ENCODE results near the gene COBLL1.

COBLL1 gene

DNA sequence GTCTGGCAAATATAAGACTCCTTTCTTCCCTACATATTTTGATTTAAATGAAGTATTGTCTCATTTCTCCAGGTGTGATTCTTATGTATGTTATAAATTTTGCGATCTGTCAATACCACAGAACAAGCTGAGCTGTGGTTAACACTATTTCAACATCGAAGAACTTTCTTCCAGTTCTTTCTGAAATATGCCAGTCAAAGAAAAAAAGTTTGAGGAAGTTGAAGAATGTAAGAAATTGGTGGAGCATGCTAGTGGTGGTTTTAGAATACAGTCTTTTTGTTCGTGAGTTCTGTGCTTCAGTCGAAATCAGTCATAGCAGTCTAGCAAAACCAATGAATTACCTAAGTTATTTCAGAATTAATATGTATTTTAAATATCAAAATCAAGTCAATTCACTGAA lies 8.6 kb upstream of the COBLL1 start:
- no peak for DNase-seq

DNA sequence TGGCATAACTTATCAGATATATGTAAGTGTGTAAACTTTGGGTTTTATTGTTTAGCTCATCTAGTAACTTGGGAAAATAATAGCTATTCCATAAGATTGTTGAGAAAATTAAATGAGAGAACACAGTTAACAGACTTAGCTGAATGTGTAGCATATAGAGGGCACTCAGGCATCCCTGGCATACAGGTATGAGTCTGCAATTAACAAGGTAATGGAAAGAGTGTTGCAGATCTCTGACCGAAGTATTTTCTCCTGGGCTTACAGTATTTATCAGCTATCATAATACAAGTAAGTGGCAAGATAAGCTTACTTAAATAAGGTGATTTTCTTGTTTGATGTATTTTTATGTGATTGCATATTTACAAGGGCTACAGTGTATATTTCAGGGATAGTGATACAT lies 7.9 kb upstream of the COBLL1 start:
- no peak for DNase-seq

DNA sequence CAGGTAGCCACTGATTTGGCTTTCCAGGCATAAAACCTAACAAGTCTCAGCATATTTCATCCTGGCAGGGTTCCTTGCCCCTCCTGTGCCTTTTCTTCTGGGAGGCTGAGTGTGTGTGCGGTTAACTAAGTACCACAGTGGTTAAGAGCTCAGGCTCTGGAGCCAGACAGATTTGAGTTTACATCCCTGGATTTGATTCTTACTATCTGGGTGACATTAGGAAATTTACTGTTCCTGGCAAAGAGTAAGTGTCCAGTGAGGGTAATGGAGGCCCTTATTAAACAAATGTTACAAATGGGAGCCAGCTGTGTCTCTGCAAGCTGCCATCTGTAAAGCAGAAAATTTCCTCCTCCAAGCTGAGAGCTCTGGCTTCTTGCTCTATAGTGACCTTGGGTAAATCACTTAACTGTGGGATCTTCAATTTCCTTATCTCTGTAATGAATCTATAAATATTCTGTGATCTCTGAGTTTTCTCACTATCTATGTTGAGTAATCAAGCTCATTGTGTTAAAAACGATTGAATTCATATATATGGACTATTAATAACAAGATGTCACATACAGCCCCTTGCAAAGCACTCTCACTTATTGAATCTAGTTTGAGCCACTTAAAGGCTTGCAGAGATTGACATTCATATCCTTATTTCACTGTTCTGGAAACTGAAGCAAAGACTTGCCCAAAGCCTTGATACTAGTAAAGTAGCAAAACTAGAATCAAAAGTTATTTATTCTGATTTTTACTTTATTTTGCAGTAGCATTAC lies 6.5 kb upstream of the COBLL1 start:
- DNase-seq = no peak

DNA sequence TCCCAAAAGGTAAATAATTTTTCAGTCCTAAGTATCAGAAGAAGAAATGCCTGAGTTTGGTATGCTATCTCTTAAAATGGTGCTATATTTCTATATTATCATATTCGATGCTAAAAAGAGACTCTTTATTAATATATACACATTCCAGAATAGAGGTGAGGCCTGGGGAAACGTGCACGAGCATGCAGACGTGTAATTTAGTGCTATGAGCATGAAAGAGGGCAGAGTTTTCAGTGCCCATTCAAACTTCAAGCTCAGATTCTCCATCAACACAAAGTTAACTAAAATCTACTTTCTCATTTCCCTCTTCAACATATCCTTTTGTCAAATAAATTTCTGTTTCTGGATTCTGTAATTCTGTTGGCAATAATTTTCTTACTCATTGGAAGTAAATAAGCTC lies 5.7 kb upstream of the COBLL1 start:
- no peak for DNase-seq

DNA sequence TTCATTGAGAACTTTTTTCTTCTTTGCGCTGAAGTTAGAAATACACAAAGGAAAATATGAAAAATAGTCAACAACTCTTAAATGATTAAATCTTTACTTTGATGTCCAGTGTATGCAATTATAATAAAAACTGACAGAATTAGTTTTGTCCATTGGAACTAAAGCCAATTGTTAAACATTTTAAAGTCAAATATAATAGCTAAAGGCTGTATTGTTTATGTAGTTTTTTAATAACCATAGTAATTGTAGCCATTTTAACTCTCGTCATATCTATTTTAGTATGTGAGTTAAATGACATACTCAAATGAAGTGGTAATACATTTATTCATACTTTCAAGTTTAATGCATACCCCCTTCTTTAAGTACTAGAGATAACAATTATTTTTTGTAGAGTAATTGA lies 4.7 kb upstream of the COBLL1 start:
- no peak for DNase-seq

DNA sequence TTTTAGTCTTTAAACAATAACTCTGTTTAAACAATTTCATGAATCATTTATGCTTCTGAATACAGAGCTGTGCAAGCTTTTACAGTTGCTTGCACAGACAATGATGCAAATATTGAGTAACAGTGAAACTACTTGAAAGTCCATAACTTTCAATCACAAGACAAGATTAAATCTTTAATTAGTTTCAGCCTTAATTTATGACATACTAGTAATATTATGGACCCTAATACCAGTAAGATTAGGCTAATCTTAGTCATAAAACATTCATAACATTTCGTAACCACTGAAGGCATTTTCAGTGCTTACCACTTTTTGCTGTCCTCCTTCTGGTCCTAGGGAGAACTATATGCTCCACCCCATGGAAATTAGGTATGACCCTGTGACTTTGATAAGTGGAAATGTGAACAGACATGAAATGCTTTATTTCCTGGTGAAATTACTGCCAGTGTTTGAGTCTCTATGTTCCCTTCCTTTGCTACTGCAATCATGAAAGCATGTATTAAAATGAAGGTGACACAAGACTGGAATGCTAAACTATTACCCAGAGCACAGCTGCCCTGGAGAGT lies 1.8 kb upstream of the COBLL1 start:
- DNase-seq = no peak

DNA sequence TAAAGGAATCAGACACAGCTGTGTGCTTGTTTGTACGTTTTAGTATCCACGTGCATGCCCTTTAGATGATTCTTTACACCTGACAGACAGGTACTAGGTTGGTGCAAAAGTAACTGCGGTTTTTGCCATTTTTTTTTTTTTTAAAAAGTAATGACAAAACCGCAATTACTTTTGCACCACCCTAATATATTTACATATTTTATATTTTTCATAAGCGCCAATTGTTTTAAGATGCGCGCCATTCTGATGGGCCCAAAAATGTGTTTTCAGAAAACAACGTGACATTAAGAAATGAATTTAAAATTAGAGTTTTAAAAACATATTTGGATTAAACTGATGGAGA lies 972 bp upstream of the COBLL1 start:
- no peak for DNase-seq

DNA sequence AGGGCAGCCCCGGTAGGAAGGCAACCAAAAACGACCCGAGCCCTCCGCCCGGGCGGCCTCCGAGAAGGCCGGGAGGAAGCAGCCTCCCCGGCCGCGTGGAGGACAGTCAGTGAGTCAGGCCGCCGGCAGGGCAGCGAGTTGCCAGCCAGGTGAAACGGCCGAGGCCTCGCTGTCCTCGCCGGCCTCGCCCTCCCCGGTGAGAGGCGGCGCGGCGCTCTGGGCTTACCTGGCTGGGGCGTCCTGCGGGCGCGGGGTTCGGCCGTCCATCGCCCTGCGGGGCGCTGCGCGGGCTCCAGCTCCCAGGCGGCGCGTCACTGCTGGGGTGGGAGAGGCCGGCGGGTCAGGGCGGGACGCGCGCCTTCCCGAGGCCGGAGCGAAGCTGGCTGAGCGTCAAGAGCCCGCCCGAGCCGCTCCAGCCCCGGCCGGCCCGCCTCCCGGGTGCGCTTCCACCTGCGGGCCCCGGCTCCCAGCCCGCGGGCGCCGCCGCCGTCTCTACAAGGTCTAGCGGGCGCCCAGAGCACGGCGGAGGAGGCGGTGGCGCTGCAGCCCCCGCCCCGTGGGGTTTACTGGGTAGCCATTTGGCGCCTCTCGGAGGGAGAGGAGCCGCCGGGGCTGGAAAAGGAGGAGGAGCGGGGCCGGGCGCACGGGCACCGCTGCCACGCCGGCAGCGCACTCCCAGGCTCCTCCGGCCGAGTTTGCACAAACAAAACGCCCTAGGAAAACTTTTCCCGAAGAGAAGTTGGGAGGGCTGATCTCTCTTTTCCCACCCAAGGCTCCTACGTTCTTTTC lies 499 bp downstream of the COBLL1 start:
- DNase-seq = no peak

DNA sequence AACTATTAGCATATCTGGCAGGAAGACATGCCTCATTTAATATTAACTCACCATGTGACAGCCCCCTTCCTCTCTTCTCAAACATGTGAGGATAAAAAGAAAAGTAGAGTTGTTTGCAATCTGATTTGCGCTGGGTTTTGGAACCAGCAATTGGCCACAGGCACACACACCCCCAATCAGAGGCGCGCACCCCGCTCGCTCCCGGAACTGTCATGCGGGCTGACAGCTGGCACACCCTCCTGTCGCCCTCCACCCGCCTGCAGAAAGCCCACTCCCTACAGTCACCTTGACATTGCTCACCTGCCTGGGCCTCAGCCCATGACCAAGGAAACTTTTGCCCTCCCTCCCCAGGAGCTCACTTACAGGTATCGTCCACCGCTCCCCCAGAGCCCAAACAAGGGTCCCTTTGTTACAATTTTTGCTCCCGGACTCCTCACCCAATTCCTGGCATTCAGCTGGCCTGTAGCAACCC lies 1.1 kb downstream of the COBLL1 start:
- DNase-seq = no peak

DNA sequence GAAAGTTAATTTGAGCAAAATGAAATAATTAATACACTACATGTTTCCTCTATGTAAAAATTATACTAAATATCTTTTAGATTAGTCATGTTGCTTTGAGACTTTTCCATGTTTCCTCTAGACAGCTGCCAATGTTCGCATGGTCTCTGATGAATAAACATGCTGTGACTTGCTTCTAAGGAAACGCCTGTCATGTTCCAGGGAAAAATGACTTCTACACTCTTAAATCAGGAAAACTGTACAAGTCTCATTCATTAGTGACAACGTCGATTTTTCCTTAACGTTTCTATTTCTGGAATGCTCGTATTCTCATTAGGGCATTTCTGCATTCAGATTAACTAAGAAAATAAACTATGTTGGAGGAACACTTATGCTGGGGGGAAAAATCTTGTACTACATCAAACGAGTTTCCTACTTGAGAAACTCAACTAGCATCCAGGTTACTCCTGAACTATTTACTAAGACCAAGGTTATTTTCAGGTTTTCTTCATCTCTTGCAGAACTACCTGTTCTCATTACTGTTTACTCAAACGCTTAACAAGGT lies 1.6 kb downstream of the COBLL1 start:
- no peak for DNase-seq

DNA sequence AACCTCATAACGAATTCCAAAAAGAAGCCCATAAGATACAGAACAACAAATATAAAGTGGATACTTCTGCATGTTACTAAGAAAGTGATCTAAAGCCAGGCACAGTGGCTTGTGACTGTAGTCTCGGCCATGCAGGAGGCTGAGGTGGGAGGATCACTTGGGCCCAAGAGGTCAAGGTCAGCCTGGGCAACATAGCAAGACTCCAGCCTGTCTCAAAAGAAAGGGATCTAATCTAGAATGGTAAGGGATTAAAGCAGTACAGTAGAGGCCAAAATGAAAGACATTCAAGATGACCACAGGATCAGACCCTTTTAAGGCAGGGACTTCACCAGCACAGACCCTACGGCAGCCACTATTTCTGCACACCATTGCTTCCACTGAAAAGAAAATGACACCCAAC lies 3.8 kb downstream of the COBLL1 start:
- DNase-seq = no peak

DNA sequence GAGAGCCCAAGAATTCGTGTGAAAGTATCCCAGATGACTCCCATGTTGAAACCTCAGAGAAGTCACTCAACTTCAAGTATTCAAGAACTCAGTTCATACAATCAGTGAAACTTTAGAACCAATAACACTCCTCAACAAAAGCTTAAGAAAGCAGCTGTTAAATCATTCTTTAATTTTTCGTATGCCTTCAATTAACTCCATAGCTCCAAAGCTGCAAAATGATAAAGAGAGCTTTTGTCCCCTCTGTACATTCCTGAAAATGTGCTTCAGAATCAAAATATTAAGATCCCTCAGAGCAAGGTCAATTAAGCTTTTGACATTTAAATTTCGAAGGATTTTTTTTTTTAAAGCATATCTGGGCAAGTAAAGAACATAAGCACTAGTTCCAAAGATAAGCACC lies 4.7 kb downstream of the COBLL1 start:
- DNase-seq = no peak

DNA sequence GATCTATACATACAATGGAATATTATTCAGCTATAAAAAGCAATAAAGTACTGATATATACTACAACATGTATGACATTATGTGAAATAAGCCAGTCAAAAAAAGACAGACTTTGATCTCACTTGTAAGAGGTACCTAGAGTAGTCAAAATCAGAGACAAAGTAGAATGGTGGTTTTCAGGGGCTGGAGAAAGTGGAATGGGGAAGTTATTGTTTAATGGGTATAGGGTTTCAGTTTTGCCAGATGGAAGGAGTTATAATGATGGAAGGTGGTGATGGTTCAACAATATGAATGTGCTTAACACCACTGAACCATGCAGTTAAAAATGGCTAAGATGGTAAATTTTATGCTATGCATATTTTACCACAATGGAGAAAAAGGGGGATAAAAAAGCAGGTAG lies 6.3 kb downstream of the COBLL1 start:
- DNase-seq = no peak

DNA sequence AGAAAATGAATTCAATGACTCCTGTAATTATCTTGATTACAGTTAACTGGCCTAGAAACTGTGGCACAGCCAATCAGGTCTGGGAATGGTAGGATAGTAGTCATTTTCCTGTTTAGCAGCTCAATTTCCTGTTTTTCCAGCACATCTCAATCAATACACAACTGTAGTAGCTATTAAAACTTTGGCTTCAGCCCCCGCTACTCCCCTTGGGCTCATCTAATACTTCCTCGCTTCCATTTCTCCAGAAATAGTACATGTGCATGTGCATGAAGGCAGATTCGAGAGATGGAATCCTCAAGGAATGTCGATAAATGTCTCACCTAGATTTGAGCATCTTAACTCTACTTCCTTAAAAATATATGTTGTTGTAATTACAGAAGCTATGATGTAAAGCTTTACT lies 9.7 kb downstream of the COBLL1 start:
- DNase-seq = no peak

DNA sequence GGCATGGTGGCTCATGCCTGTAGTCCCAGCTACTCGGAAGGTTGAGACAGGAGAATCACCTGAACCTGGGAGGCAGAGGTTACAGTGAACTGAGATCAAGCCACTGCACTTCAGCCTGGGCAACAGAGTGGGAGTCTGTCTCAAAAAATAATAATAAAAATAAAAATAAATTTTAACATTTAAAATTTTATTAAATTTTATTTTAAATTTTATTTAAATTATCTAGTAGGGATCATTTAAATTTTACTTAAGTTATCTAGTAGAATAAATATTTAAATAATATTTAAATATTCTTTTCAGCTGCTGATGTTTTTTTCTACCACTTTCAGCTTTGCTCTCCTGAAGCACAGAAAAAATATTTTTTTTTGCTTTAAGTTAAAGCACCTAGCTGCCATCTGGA lies 10.4 kb downstream of the COBLL1 start:
- no peak for DNase-seq

DNA sequence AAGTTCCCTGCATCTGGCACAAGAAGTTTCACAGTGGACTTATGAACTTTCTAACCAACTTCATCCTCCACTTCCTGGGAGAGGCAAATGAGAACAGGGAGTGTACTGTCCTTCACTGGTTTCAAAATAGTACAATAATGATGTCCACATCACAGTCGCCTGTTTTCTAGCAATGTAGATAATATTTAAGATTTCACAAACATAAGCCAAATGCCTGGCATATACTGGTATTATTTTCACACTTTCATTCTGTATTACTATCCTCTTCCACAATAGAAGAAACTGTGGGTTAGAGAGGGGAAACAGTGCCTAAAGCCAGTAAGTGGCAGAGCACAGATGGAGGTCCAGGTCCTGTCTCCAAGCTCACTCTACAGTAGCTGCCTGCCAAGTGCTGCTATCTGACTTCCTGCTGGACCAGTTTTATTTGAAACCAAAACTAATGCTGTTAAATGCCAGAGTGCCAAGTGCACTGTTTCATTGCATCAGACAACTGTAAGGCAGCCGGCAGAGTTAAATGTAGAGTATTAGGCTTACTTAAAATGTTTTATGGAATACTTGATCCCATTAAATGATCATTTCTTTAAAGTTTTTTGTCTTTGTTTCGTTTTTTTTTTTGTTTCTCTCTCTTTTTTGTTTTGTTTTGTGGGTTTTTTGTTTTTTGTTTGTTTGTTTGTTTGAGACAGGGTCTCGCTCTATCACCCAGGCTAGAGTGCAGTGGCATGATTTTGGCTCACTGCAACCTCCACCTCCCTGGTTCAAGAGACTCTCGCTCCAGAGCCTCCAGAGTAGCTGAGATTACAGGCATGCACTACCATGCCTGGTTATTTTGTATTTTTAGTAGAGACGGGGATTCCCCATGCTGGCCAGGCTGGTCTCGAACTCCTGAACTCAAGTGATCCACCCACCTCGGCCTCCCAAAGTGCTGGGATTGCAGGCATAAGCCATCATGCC lies 15.1 kb downstream of the COBLL1 start:
- no peak for DNase-seq

DNA sequence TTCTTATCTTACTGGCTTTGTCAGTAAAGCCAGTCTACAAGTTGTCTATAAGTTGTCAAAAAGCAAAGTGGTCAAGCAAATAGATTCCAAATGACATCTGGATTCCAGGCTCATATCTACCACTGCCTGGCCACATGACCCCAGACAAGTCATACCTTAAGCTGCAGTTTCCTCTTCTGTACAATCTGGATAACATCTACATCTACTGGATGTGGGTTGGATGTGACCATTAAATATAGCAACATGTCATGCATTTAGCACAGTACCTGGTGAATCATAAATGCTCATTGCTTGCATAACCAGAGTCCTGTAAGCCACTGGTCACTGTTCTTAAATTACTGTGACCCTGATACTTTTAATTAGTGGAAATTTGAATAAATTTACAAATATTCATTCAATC lies 16.8 kb downstream of the COBLL1 start:
- DNase-seq = no peak

DNA sequence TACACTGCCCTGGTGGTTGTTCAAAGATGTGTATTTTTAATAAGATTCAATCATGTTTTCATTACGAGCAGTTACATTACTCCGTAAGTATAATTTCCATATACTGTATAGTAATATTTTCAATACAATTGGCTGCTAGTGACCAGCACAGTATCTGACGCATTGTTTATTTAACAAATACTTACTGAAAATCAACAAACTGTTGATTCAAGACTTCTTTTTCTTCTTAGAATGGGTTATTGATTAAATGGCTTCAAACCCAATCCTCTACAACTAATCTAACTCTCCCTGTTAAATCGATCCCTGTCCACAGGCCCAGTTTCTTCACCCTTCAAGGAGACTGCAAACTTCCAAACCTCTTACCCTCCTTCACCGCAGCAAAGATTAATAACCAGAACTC lies 18.5 kb downstream of the COBLL1 start:
- no peak for DNase-seq

DNA sequence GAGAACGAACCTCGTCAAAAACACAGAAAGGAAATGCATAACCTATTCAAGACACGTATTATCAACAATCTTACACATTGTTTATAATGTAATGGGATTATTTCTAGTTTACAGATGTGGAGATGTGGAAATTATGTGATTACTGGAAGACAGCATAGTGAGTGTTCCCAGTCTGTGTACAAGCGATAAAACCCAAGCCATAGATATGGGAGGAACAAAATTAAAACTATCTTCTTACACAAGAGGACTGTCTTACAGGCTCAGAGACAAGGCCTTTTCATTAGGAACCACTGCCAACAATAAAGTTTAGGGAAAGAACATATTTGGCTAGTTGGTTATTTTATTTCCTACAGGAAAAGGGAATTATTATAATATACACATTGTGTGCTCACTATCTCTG lies 20.3 kb downstream of the COBLL1 start:
- no peak for DNase-seq

DNA sequence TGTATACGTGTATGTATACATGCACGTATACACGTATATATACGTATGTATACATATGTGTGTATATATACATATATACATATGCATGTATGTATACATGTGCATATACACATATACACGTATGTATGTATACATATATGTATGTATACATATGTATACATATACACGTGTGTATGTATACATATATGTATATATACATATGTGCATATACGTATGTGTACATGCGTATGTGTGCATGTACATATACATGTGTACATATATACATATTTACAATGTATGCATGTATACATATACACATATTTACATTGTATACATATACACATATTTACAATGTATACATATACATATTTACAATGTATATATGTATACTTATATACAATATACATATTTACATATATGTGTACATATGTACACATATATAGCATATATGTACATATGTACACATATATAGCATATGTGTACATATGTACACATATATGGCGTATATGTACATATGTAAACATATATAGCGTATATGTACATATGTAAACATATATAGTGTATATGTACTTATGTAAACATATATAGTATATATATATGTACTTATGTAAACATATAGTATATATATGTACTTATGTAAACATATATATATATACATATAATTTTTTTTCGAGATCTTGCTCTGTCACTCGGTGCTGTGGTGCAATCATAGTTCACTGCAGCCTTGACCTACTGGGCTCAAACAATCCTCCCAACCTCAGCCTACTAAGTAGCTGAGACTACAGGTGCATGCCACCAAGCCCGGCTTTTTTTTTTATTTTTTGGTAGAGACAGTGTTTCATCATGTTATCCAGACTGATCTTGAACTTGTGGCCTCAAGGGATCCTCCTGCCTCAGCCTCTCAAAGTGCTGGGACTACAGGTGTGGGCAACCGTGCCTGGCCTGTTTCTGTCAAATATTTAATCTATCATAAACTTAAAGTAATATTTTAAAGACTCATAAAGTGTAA lies 23.2 kb downstream of the COBLL1 start:
- no peak for DNase-seq

DNA sequence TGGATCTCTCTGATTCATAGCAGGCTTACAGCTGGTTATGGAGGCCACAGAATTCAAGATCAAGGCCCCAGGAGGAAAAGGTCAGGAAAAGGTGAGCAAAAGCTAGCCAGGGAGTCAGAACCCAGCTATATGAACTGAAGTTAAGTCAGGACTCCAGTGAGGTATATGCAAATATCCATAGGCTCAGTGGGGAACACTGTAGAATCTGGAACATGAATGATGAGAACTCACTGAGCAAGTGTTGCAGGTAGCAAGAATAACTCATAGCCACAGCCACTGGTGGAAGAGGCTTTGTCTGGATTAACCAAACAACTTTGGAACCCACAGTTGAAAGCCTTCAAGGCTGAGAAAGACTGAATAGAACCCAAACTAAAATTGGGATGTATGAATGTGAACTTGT lies 24.7 kb downstream of the COBLL1 start:
- no peak for DNase-seq

DNA sequence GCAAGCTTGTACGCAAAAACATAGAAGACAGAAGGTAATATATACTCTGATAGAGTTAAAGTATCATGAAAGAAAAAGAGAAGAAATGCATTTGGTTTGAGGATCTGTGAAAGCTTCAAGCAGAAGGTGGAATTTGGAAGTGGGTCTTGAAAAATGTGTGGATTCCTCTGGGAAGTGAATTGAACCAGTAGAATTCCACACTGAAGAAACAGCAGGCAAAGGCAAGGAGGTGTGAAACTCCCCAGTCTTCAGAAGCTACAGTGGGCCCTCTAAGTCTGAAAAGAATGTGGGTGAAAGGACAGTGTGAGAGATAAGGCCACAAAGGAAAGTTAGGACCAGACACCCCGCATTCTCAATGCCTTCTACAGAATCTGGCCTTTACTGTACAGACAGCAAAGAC lies 25.6 kb downstream of the COBLL1 start:
- DNase-seq = no peak
